ENCODE measurements around the gene PURB. TPM values are rescaled to one million over a fixed set of nuclear protein-coding genes. Genes with fewer than 3 reads are reported as not detected.

Gene PURB
- total and polyA plus RNA-seq, 4 donors, result 0.92 to 11.4 (median 5.8) TPM

DNA sequence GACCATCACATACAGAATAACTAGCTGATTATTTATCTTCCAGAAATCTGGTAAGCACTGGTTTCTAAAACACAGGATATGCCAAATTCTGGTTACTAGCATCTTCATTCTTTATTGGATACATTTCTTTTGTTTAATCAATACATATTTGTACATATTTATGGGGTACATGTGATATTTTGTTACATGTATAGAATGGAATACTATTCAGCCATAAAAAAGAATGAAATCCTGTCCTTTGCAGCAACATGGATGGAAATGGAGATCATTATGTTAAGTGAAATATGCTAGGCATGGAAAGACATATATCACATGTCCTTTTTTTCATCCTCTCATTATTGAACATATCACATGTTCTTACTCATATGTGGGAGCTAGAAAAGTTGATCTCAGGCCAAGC is 32.7 kb upstream of the PURB start:
- no peak overlapping the region for H3K4me3 ChIP-seq (ENCODE audit: low read depth in 1 of 3, low read length in 3 of 3)
- TF ChIP-seq TAF1 (conservative IDR thresholded peaks at IDR 0.05), result no peak
- TF ChIP-seq, protein P1, sequence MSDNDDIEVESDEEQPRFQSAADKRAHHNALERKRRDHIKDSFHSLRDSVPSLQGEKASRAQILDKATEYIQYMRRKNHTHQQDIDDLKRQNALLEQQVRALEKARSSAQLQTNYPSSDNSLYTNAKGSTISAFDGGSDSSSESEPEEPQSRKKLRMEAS (IDR thresholded peaks at IDR 0.05), result no peak
- no peak for TF ChIP-seq FOXA1 (IDR thresholded peaks at IDR 0.05)
- TF ChIP-seq, protein P2, sequence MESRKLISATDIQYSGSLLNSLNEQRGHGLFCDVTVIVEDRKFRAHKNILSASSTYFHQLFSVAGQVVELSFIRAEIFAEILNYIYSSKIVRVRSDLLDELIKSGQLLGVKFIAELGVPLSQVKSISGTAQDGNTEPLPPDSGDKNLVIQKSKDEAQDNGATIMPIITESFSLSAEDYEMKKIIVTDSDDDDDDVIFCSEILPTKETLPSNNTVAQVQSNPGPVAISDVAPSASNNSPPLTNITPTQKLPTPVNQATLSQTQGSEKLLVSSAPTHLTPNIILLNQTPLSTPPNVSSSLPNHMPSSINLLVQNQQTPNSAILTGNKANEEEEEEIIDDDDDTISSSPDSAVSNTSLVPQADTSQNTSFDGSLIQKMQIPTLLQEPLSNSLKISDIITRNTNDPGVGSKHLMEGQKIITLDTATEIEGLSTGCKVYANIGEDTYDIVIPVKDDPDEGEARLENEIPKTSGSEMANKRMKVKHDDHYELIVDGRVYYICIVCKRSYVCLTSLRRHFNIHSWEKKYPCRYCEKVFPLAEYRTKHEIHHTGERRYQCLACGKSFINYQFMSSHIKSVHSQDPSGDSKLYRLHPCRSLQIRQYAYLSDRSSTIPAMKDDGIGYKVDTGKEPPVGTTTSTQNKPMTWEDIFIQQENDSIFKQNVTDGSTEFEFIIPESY (IDR thresholded peaks at IDR 0.05), result no peak
- TF ChIP-seq CTCF (IDR thresholded peaks at IDR 0.05; ENCODE audit: low read depth, low read length, missing input control), result no peak
- TF ChIP-seq, protein P3, sequence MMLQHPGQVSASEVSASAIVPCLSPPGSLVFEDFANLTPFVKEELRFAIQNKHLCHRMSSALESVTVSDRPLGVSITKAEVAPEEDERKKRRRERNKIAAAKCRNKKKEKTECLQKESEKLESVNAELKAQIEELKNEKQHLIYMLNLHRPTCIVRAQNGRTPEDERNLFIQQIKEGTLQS (IDR thresholded peaks at IDR 0.05), result no peak
- no peak for TF ChIP-seq NR2F2 (IDR thresholded peaks at IDR 0.05)
- no peak for TF ChIP-seq RXRA (IDR thresholded peaks at IDR 0.05)
- TF ChIP-seq YY1 (IDR thresholded peaks at IDR 0.05), result no peak
- TF ChIP-seq SP1 (IDR thresholded peaks at IDR 0.05), result no peak
- TF ChIP-seq FOXA2 (IDR thresholded peaks at IDR 0.05), result no peak
- TF ChIP-seq GABPA (IDR thresholded peaks at IDR 0.05 in 1 of 2, conservative IDR thresholded peaks at IDR 0.05 in 1 of 2), result no peak
- no peak for TF ChIP-seq RAD21 (IDR thresholded peaks at IDR 0.05)
- no peak for TF ChIP-seq REST (IDR thresholded peaks at IDR 0.05)
- no peak for TF ChIP-seq HNF4G (IDR thresholded peaks at IDR 0.05)
- no peak for TF ChIP-seq EGR1 (IDR thresholded peaks at IDR 0.05; ENCODE audit: low read depth in 2 of 2)
- no peak for TF ChIP-seq JUND (IDR thresholded peaks at IDR 0.05)
- TF ChIP-seq HNF4A (conservative IDR thresholded peaks at IDR 0.05), result no peak
- H3K9me3 ChIP-seq (ENCODE audit: control insufficient read depth in 4 of 4, low read length in 3 of 4), result no peaks in the 10 kb centered on the region
- no peaks in the 10 kb centered on the region for H3K27me3 ChIP-seq (ENCODE audit: control insufficient read depth in 4 of 4, insufficient read depth in 4 of 4, low read length in 3 of 4)
- H3K9ac ChIP-seq (ENCODE audit: low read depth in 1 of 2, low read length in 2 of 2), result no peak overlapping the region
- no peaks in the 10 kb centered on the region for H3K36me3 ChIP-seq (ENCODE audit: control insufficient read depth in 4 of 4, insufficient read depth in 3 of 4, low read depth in 1 of 4, low read length in 3 of 4)
- no peak for DNase-seq (ENCODE audit: low spot score)
- H3K4me1 ChIP-seq (ENCODE audit: control insufficient read depth in 4 of 4, insufficient read depth in 4 of 4, low read length in 3 of 4), result no peaks in the 10 kb centered on the region
- H3K27ac ChIP-seq (ENCODE audit: low read depth in 1 of 2, low read length in 2 of 2), result no peak overlapping the region

All from liver (tissue), 9 donors.